OCI-LY1 (cell line): Measurements from ENCODE around the gene CTBP2.

Experiments
- CTCF ChIP-seq: fragments of 200-600 bp; sonication (generic), shearing (Covaris generic); IDR thresholded peaks from 2 replicates; pipeline ENCODE4 v1.5.1; 2017; ENCODE audit warnings: mild to moderate bottlenecking, antibody characterized with exemption, low read length, moderate library complexity, mixed read lengths
- EZH2 ChIP-seq: fragments of 200-600 bp; sonication (generic), shearing (Covaris generic); IDR thresholded peaks from 2 replicates; pipeline ENCODE4 v1.8.0; 2017; ENCODE audit warnings: borderline replicate concordance, mixed run types, mild to moderate bottlenecking, antibody characterized with exemption, low read length, moderate library complexity, mixed read lengths

- TF ChIP-seq CTCF (no peak), EZH2 (no peak)
Measured at GRCh38 chr10:125118011-125118611, 42.3 kb downstream of the CTBP2 start.
